Ovary (tissue), 3 donors: Measurements from ENCODE around the gene PSENEN.

Experiments used
- EP300 ChIP-seq: sonication (generic); formaldehyde crosslinking; IDR thresholded peaks from one replicate; pipeline ENCODE4 v1.6.1; 2017; ENCODE audit warnings: antibody characterized with exemption
- POLR2A ChIP-seq: fragments of 450-650 bp; IDR thresholded peaks from one replicate; pipeline ENCODE4 v1.6.1; 2017; ENCODE audit warnings: antibody characterized with exemption, mild to moderate bottlenecking, moderate library complexity
- TF ChIP-seq, protein P1 (sequence below), 3 donors: fragments of 450-650 bp in 2 of 3; fragments of 200-600 bp in 1 of 3; IDR thresholded peaks; one replicate each; pipeline versions ENCODE4 v1.5.1 to v1.8.0; 2016 to 2022; ENCODE audit warnings: antibody characterized with exemption in 3 of 3, mild to moderate bottlenecking in 1 of 3
- donor health status: DM: no; HTN: no; CAD: no.

DNA sequence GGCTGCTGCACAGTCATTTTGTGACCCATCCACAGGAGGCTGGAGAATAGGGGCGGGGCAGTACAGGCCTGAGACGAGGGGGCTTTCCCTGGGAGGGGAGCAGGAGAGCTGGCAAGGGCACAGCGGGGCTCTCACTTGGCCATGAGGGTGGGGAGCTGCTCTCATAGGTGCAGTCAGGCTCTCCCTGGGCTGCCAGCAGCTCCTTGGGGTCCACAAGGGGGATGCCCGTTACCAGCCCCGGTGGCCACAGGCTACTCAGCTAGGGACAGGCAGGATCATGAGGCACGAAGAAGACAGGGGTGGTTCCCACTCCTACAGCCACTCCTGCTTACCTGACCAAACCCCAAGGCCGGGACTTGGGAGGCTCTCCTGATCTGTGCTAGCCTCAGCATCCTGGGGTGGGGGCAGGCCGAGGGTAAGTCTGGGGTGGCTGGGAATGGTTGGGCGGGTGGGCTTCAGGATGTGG is 46.4 kb downstream of the PSENEN start:
- TF ChIP-seq POLR2A (no peak), EP300 (no peak)
- TF ChIP-seq, protein P1, sequence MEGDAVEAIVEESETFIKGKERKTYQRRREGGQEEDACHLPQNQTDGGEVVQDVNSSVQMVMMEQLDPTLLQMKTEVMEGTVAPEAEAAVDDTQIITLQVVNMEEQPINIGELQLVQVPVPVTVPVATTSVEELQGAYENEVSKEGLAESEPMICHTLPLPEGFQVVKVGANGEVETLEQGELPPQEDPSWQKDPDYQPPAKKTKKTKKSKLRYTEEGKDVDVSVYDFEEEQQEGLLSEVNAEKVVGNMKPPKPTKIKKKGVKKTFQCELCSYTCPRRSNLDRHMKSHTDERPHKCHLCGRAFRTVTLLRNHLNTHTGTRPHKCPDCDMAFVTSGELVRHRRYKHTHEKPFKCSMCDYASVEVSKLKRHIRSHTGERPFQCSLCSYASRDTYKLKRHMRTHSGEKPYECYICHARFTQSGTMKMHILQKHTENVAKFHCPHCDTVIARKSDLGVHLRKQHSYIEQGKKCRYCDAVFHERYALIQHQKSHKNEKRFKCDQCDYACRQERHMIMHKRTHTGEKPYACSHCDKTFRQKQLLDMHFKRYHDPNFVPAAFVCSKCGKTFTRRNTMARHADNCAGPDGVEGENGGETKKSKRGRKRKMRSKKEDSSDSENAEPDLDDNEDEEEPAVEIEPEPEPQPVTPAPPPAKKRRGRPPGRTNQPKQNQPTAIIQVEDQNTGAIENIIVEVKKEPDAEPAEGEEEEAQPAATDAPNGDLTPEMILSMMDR (IDR thresholded peaks at IDR 0.05) = no peak
